Activated CD4-positive, CD25-positive, alpha-beta regulatory T cell (primary cell): ENCODE data around the gene FYCO1.

ENCODE experiments used
- DNase-seq, 4 experiments: peaks; one replicate each; lab custom pipeline; 2025; lab: John Stamatoyannopoulos, UW

FYCO1 gene

DNA sequence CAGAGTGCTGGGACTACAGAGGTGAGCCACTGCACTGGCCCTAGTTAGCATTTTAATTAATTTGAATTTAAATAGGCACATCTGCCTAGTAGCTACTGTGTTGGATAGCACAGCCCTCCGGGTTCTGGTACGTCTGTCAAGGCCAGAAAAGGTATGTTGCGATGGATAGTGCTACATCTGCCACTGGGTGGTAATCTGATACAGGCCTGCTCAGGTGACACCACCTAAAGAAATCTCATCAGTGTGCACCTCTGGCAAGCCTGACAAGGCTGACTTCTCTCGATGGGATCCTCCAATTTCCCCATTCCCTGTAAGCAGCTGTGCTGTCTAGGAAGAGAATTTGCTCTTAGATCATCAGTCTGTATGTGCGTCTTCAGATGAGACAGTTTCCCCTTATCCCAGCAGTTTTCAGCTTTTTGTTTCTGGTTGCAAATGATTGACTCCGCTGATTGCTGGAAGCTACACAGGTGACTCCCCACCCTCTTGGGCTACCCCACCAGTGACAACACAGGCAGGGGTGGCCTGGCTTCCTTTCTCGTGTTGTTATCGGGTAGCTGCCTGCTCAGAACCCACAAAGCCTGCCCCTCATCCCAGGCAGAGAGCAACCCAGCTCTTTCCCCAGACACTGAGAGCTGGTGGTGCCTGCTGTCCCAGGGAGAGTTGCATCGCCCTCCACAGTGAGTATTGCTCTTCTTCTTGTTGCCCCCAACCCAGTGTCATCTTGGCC, 109.5 kb downstream of the FYCO1 start, which contains the start of gene CCR9:
CCR9 (plus strand) TSS at position 565 of the 727 bp plus-strand sequence. CDS start 8,391 bp downstream, outside the sequence.
- no peak for DNase-seq

DNA sequence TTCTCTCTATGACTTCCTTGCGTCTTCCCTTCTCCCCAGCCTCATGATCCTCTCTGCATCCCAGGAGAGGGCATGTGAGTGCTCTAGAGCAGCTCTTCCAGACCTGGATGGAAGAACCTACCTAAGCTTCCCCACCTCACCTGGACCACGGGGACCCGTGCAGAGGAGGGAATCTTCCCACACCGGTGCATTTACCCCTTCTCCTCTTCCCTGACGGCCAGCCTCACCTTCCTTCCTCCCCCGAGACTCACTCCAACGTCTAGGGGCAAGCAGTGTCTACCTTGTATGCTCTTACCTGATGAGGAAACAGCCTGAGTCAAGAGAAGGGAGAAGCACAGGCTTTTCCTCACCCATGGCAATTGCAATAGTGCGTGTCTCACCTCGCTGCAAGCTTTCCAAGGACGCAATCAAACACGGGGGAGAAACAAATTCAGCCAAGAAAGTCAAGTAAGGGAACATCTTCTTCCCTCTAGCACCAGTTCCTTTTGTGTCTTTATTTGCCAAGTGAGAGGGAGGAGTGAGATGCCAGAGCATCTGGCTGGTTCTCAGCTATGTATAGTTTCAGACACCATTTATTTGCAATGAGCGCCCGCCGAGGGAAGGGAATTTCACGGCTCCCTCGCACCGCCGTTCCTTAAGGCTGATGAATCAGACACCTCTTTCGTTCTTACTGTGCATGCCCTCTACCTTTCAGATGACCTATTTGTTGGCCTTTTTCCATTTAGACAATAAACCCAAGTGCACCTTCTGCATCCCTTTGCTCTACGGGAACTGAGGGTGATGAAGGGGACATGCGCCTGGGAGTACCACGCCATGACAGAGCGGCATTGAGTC, 111.0 kb downstream of the FYCO1 start:
- DNase-seq = no peak

DNA sequence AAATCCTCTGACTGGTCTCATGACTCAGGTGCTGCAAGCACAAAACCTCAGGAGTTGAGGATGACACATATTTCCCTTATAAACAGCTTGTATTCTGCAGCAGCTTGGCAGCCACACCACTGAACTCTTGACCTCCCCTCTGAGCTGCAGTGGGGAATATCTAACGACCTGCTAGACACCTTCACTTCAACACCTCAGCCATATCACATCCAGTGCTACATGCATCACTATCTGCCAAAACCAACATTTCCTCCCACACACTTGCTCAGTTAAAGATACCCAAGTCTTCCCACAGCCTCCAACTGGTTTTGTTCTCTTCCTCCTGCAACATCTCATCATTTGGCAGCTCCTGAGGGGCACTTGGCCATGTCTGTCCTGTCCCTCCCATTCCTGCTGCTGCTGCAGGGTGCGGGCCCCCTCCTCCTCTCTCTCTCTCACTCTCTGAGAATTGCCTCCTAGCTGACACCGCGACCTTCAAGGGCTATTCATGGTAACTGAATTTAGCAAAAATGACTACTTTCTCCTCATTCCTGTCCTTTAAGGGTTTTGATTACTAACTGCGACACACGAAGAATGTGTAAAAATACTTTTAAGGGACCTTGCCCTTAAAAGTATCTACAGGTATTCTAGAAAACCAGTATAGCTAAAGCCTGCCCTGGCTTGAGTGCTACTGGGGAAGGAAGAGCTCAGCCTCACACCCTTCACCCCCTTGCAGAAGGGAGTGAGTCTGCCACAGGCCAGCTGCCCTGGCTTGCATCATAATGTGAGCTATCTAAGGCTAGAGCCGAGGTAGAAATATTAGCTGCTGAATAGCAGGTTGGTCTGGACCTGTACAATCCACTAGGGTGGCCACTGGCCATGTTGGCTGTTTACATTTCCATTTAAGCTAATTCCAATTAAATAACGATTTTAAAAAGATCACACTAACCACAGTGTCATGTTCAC, 114.3 kb downstream of the FYCO1 start:
- no peak for DNase-seq

DNA sequence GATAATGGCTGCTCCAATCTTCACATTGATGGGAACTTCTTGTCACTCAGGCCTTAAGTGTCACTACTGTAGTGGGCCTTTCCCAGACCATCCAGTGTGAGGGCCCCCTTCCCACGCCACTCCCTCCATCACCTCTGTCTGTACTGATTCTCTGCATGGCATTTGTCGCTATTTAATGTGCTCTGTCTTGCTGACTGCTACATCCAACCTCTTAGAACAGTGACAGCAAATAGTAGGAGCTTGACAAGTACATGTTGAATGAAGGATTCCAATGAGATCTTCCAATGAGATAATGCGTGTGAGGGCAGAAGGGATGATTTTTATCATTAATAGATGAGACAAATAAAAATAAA, 114.9 kb downstream of the FYCO1 start:
- DNase-seq = no peak

DNA sequence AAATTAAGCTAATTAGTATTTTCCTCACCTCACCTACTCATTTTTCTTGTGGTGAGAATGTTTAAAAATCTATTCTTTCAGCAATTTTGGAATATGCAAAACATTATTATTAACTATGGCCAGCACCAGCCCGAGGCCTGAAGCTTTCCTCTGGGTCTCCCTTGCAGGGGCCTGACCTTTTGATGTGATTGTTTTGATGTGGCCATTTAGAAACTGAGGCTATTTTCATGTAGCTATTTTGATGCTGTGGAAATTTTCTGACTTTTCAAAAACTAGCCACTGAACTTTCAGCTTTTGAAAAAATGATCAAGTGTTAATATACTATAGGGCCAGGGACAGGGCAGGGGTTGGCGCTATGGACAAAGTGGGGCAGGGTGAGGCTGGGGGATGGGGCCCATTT, 117.5 kb downstream of the FYCO1 start:
- DNase-seq = no peak

DNA sequence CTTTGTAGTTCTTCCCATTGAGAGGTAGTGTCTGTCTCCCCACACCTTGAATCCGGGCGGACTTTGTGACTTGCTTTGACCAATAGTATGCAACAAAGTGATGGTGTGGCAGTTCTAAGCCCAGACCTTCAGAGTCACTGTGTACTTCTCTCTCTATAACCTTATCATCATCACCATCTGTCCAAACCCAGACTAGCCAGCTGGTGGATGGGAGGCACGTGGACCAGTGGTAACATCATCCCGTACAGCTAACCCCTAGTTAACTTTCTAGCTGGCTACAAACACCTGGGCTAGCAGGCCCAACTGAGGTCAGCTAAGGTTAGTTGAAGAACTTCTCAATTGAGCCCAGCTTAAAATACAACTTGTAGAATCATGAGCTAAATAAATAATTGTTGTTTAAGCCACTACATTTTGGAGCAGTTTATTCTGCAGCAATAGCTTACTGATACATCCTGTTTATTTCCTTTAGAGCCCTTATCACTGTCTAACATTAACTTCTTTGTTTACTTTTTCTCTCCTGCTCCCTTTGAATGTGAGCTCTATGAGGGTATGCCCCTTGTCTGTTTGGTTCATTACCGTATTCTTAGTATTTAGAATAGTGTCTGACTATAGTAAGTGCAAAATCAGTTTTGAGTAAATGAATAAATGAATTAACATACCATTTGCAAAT, 120.8 kb downstream of the FYCO1 start:
- no peak for DNase-seq

DNA sequence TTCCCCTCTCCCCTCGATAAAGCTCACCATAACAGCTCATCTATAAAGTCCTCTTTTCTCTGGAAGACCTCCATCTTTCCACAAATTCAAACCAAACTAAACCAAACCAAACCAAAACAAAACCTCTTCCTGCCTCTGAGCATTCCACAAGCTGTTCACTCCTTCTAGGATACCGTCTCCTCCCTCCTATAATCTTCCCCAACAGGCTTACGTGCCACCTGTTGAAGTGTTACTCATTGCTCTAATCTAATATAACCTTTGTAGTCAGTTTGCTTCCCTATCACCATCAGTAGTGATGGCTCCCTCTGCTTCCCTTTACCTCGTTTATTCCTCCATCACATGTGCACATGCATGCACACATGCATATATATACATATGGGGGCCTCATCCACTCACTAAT, 122.0 kb downstream of the FYCO1 start:
- no peak for DNase-seq

DNA sequence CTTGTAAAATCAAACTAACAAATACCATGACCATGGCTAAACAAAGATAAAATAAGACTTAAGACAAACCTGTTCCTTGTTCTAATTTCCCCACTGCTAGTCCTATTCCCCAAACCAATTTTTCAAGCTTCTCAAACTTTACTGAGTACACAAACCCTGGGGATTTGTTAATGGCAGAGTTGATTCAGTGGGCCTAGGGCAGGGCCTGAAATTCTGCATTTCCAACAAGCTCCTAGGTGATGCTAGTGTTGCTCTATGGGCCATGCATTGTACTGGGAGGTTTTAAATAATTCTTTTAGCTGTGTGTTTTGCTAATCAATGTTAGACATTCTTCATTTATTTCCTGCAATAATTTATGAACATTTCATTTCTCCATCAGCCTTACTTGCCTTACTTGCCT, 122.6 kb downstream of the FYCO1 start:
- no peak for DNase-seq

DNA sequence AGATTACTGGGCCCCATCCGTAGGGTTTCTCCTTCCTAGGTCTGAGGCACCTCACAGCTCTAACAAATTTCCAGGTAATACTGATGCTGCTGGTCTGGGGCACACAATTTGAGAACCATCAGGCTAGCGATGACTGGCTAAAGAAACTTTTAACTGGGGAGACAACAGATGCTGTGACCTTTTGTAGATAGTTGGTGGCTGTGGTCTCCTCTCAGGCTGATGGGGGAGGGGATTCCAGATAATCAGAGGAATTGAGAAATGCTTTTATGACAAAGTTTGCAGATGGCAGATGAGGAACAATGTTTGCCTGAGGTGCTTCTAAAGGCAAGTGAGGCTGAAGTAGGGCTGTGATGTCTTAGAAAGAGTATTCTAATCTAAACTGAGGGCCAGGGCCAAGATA, 123.1 kb downstream of the FYCO1 start:
- no peak for DNase-seq

DNA sequence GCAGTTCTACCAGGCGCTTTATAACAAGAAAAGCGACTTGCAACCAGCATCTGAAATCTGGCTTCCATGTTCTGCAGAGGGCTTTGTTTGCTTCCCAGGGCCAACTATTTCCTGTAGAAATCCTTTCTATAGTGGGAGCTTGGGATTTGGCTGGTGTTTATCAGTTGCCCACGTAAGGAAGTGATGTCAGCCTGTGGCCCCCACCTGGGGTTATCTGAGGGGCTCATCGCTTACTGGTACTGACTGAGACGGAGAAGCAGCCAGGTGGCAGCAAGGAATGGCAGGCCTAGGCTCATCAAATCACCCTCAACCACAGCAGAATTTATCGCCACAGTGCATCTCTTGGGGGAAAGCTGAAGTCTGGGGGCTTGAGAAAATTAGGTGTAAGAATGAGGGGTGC, 123.8 kb downstream of the FYCO1 start:
- DNase-seq = no peak

DNA sequence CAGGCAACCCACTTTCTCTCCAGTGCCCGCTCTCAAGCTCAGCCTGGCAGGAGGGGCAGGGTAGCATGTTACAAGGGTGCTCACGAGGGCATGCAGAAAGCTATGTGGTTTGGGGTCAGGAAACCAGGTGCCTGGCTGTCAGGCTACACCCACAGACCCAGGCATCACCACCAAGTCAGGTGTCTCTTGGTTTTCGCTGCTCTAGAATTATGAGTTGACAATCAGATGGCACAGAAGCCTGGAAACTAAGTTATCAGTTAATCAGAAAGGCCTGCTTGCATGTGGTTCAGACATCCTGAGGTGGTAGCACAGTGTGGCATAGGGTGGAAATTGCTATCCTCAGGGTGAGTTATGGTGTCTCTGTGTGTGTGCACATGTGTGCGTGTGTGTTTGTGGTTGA, 125.5 kb downstream of the FYCO1 start:
- DNase-seq = peak in 2 of 4 experiments; percentile 13 to 21

DNA sequence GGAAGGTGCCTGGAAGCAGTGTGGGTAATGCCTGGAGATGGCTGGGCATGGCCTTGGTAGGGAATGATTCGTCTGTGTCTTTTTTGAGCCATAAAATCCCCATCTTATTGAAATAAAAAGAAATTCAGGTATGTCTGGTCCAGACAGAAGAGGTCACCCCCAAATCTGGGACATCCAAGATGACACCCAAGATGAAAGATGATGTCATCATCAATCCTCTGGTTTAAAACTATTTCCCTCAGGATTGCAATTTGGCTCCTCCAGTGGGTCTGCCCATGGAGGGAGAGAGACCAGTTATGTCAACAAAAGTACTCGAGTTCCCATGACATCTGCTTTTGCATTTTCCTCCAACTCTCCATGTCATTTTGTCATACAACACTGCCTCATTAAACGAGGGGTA, 126.0 kb downstream of the FYCO1 start:
- no peak for DNase-seq

DNA sequence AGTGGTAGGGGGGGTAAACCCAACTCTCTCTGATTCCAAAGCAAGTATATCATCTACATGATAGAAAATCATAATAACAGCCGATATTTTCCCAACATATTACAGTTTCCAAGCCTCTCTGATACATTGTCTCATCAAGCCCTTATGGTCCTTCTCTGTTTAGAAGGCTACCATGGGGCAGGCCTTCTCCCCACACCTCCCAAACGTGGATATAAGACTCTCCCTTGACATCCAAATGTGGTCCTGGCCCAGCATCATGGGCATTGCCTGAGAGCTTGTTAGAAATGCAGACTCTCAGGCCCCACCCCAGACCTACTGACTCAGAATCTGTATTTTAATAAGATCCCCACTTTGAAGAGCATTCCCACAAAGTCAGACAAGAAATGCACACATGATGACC, 127.0 kb downstream of the FYCO1 start:
- DNase-seq = no peak

DNA sequence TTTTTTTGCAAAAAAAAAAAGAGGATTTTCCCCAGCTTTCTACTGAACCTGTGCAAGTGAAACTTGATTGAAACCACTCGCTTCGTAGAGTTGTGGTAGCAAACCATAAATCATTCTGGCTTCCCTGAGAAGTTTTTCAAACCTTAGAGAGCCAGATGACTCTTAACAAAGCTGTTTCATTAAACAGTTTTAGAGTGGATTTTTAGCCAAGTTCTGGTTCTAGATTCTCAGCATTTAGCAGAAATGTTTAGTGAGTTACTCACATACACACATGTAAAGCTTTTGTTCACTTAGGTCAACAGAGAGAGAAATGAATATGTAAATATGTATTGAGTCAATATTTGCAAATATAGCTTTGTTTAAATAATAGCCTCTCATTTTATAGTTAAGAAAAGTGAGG, 127.4 kb downstream of the FYCO1 start:
- no peak for DNase-seq
